ENCODE results near the gene C1orf167.

Gene C1orf167

DNA sequence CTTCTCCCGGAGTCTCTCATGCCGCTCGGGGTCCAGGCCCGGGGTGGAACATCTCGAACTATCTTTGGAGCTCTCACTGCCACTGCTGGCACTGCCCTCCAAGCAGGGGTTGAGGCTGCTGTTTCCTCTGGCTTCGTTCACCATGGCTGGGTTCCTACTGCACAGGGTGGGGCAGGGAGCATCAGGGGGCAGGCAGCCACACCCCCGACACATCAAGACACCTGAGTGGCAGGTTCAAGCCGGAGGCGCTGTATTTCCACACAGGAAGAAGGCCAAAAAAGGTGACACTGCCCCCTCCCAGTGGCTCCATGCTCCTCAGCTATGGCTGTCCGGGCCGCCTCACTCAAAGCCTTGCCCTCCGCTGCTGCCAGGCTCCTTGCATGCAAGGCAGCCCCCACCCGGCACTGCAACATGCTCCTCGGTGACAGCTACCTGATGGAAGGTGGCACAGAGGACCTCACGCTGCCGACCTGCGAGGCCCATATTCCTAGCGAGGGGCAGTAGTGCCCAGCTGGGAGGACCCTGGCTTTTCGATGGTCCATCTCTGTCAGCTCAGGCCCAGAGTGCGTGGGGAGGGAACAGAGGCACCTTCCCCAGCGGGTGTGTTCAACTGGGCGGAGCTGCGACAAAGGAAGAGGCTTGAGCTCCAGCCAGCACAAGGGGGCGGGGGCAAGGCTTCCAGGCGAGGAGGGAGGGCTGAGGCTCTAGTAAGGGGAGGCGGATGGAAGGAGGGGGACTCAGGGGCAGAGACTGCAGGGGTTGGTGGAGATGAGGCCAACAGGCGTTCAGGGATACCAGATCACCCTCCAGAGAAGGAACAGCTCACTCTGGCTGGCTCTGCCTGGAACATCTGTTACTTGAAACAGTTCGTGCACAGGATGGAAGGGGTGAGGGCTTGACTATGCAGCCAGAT, 41.2 kb downstream of the C1orf167 start:
- TF ChIP-seq CTCF (IDR thresholded peaks at IDR 0.05; ENCODE audit: low read depth, low read length) = no peak
- H3K4me3 ChIP-seq (ENCODE audit: low read depth, low read length) = peak overlapping the region; percentile 79

GRCh38 chr1:11803924-11804665, 42.1 kb downstream of the C1orf167 start:
- H3K4me3 ChIP-seq (ENCODE audit: low read depth, low read length) = peak overlapping the region; percentile 79

GRCh38 chr1:11804666-11805421, 42.9 kb downstream of the C1orf167 start:
- TF ChIP-seq CTCF (IDR thresholded peaks at IDR 0.05; ENCODE audit: low read depth, low read length) = no peak
- peak overlapping the region; percentile 72 for H3K4me3 ChIP-seq (ENCODE audit: low read depth, low read length)

DNA sequence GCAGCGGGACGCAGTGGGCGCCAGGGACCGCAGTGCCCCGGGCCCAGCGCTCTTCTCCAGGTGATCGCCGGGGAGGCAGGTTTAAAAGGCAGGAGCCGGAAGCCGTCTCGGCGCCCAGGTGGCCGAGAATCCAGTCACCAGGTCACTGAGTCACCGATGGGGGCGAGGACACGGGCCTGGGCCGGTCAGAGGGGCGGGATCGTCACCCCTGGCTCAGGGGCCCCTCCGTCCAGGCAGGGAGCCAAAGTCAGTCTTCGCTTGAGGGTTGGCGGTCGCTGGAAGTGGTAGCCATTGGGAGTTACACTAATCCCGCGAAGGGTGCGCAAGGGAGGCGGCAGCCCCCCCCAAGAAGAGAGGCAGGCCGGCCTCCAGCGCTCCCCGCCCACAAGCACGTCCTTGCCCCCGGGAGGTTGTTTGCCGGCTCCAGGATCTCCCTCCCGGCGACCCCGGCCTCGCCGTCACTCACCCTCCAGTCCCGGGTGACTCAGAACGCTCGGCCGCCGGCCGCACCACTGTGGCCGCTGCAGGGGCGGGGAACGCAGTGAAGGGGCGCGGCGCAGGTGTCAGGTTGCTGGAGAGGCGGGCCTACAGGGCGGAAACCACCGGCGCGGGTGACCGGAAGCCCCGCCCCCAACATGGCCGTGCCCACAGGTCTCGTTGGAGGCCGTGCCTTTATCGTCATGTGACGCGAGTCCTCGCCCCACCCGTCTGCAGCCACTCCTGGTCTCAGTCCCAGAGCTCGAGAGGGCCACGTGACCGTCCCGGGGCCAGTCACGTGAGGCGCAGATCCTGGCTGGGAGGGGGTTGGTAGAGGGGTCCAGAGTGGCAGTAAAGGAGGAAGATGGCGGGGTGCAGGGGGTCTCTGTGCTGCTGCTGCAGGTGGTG, 43.7 kb downstream of the C1orf167 start, which contains the start of the genes CLCN6 and MTHFR:
CLCN6 (plus strand) TSS at position 770 of the 885 bp plus-strand sequence; CDS start at position 842, 72 bp downstream.
MTHFR (minus strand) TSS at position 543 of the 885 bp plus-strand sequence. CDS start 2,848 bp downstream, outside the sequence.
- H3K4me3 ChIP-seq (ENCODE audit: low read depth, low read length) = peak within 1 kb of the TSS; percentile 72
- TF ChIP-seq CTCF (IDR thresholded peaks at IDR 0.05; ENCODE audit: low read depth, low read length) = no peak

DNA sequence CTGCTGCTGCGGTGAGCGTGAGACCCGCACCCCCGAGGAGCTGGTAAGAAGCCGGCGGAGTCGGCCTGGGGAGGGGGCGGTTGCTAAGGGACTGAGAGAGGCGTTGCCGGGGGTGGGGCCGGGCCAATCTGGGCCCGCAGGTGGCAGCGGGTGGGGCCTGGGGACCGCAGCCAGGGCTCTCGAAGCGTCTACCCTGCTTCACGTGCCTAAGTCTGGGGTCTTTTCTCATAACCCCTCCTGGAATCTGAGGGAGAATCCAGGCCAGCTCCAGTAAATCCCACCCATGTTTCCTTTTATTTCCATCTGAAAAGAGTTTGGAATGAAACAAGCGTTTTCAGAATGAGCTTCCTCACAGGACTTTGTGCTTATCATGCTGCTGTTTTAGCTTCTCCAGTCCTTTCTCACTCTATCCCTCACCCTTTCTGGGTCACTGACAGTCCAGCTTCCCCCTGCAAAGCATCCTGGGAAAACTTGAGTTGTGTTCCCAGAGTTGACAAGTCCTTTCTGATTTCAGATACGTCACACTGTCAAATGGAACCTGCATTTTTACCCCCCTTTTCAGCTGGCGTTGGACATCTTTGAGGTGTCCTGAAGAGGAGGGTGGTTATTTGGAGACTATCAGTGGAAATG, 44.4 kb downstream of the C1orf167 start:
- peak overlapping the region; percentile 72 for H3K4me3 ChIP-seq (ENCODE audit: low read depth, low read length)

GRCh38 chr1:11807133-11807532, 45.1 kb downstream of the C1orf167 start:
- no peak for TF ChIP-seq CTCF (IDR thresholded peaks at IDR 0.05; ENCODE audit: low read depth, low read length)
- peak overlapping the region; percentile 72 for H3K4me3 ChIP-seq (ENCODE audit: low read depth, low read length)

More for the DNA sequence above, 44.4 kb downstream of the C1orf167 start:
- no peak for TF ChIP-seq CTCF (IDR thresholded peaks at IDR 0.05; ENCODE audit: low read depth, low read length)
